HL-60 (cell line): Measurements from ENCODE around the gene SOBP.

Source experiments
- DNase-seq, 2 experiments: peaks; one replicate each; pipeline ENCODE4 v3.0.0-alpha.2; 2010 to 2020; ENCODE audit warnings: low read depth in 1 of 2, low spot score in 1 of 2
- H3K27ac ChIP-seq: fragments of 250-450 bp; sonication (Bioruptor Pico); replicated peaks from 2 replicates; pipeline ENCODE4 v1.5.1; 2020; ENCODE audit warnings: mild to moderate bottlenecking, moderate library complexity
- H3K27me3 ChIP-seq: fragments of 250-450 bp; sonication (Bioruptor Pico); 2 replicates; pipeline ENCODE4 v1.5.1; 2021; ENCODE audit warnings: mild to moderate bottlenecking, moderate library complexity; ENCODE audit not compliant: insufficient read depth, poor library complexity, severe bottlenecking
- H3K4me3 ChIP-seq: replicated peaks from 2 replicates; pipeline ENCODE4 v1.5.1; 2011; ENCODE audit warnings: mild to moderate bottlenecking, control low read depth, low read length; ENCODE audit not compliant: insufficient read depth
- CTCF ChIP-seq: IDR thresholded peaks from one replicate; pipeline ENCODE4 v1.5.1; 2011; ENCODE audit warnings: low read length, control low read depth, inconsistent platforms; ENCODE audit not compliant: insufficient read depth
- GABPA ChIP-seq: IDR thresholded peaks from 2 replicates; pipeline ENCODE4 v1.6.1; 2012; ENCODE audit warnings: low read depth
- POLR2AphosphoS5 ChIP-seq: IDR thresholded peaks from 2 replicates; pipeline ENCODE4 v1.6.1; 2012; ENCODE audit warnings: low read depth
- REST ChIP-seq: IDR thresholded peaks from 2 replicates; pipeline ENCODE4 v1.6.1; 2012; ENCODE audit warnings: low read depth; ENCODE audit not compliant: insufficient replicate concordance
- SPI1 ChIP-seq: IDR thresholded peaks from 2 replicates; pipeline ENCODE4 v1.6.1; 2012; ENCODE audit warnings: low read depth, mild to moderate bottlenecking, borderline replicate concordance

The SOBP gene

GRCh38 chr6:107532706-107533105 is 42.8 kb downstream of the SOBP start:
- no peaks in the 10 kb centered on the region for H3K27me3 ChIP-seq
- TF ChIP-seq SPI1 (no peak), CTCF (no peak), REST (no peak), GABPA (no peak), POLR2AphosphoS5 (no peak)
- no peak for DNase-seq
- H3K27ac ChIP-seq: no peak overlapping the region
- H3K4me3 ChIP-seq: no peak overlapping the region

- H3K4me3 ChIP-seq: no peak overlapping the region
- H3K27me3 ChIP-seq: no peaks in the 10 kb centered on the region
- TF ChIP-seq CTCF: no peak
- no peak for TF ChIP-seq GABPA
- no peak for TF ChIP-seq REST
- no peak for TF ChIP-seq POLR2AphosphoS5
- no peak for TF ChIP-seq SPI1
- no peak for DNase-seq
- H3K27ac ChIP-seq: no peak overlapping the region
Measured at GRCh38 chr6:107533415-107534059, 43.6 kb downstream of the SOBP start.

GRCh38 chr6:107534571-107535141 is 44.7 kb downstream of the SOBP start:
- no peak overlapping the region for H3K4me3 ChIP-seq
- H3K27me3 ChIP-seq: peaks cover 4% of the 10 kb centered on the region
- TF ChIP-seq GABPA (no peak), REST (no peak), CTCF (no peak), POLR2AphosphoS5 (no peak), SPI1 (no peak)
- DNase-seq: no peak
- no peak overlapping the region for H3K27ac ChIP-seq
